SJCRH30 (cell line): ENCODE results near the gene NR3C1. TPM values are rescaled to one million over a fixed set of nuclear protein-coding genes. Genes with fewer than 3 reads are reported as not detected.

ENCODE experiments used
- DNase-seq, 2 experiments: peaks; one replicate each; pipeline ENCODE4 v3.0.0-alpha.2; 2015 to 2020
- H3K27ac ChIP-seq: fragments of 250-450 bp; sonication (Bioruptor Pico); 2 replicates; pipeline ENCODE4 v1.5.1; 2020; ENCODE audit warnings: mild to moderate bottlenecking, moderate library complexity
- H3K27me3 ChIP-seq: fragments of 250-450 bp; sonication (Bioruptor Pico); 2 replicates; pipeline ENCODE4 v1.5.1; 2020; ENCODE audit warnings: mild to moderate bottlenecking, moderate library complexity
- H3K36me3 ChIP-seq: fragments of 250-450 bp; sonication (Bioruptor Pico); 2 replicates; pipeline ENCODE4 v1.5.1; 2020; ENCODE audit warnings: mild to moderate bottlenecking, moderate library complexity
- H3K4me1 ChIP-seq: fragments of 250-450 bp; sonication (Bioruptor Pico); 2 replicates; pipeline ENCODE4 v1.5.1; 2020; ENCODE audit warnings: mild to moderate bottlenecking, moderate library complexity
- H3K4me3 ChIP-seq: fragments of 250-450 bp; sonication (Bioruptor Pico); 2 replicates; pipeline ENCODE4 v1.5.1; 2020; ENCODE audit warnings: mild to moderate bottlenecking, moderate library complexity
- H3K9me3 ChIP-seq: fragments of 250-450 bp; sonication (Bioruptor Pico); replicated peaks from 2 replicates; pipeline ENCODE4 v1.5.1; 2020; ENCODE audit warnings: mild to moderate bottlenecking, moderate library complexity
- total RNA-seq: library from RNA; depleted of rRNA; stranded (reverse); fragments of >200 nt; shearing (Covaris generic); gene quantifications from 2 replicates; pipeline ENCODE4 v1.2.3, GENCODE V29; 2014

Gene NR3C1
- total RNA-seq, 1 experiment from 2014 or later = 31.9 TPM

- no peak for DNase-seq
- H3K27me3 ChIP-seq = no peaks in the 10 kb centered on the region
- H3K27ac ChIP-seq = no peak overlapping the region
- H3K9me3 ChIP-seq = no peaks in the 10 kb centered on the region
- peaks cover 11% of the 10 kb centered on the region for H3K36me3 ChIP-seq
- H3K4me3 ChIP-seq = no peak overlapping the region
- H3K4me1 ChIP-seq = no peaks in the 10 kb centered on the region
Observed at GRCh38 chr5:143314659-143315058, 88.8 kb downstream of the NR3C1 start.

GRCh38 chr5:143314099-143314498 is 89.4 kb downstream of the NR3C1 start:
- no peak for DNase-seq
- Histone ChIP-seq H3K4me3 (no peak overlapping the region), H3K27me3 (no peaks in the 10 kb centered on the region), H3K9me3 (no peaks in the 10 kb centered on the region), H3K4me1 (no peaks in the 10 kb centered on the region), H3K36me3 (peaks cover 13% of the 10 kb centered on the region), H3K27ac (no peak overlapping the region)

- no peak for DNase-seq
- H3K27me3 ChIP-seq = no peaks in the 10 kb centered on the region
- H3K36me3 ChIP-seq = peaks cover 17% of the 10 kb centered on the region
- no peaks in the 10 kb centered on the region for H3K9me3 ChIP-seq
- no peak overlapping the region for H3K4me3 ChIP-seq
- H3K27ac ChIP-seq = no peak overlapping the region
- no peaks in the 10 kb centered on the region for H3K4me1 ChIP-seq
Observed at GRCh38 chr5:143313298-143313852, 90.1 kb downstream of the NR3C1 start.

- no peaks in the 10 kb centered on the region for H3K4me1 ChIP-seq
- no peak overlapping the region for H3K4me3 ChIP-seq
- H3K27ac ChIP-seq = no peak overlapping the region
- no peak for DNase-seq
- peaks cover 19% of the 10 kb centered on the region for H3K36me3 ChIP-seq
- H3K27me3 ChIP-seq = no peaks in the 10 kb centered on the region
- H3K9me3 ChIP-seq = no peaks in the 10 kb centered on the region
Observed at GRCh38 chr5:143312822-143313221, 90.7 kb downstream of the NR3C1 start.

GRCh38 chr5:143311955-143312354 is 91.5 kb downstream of the NR3C1 start:
- H3K27me3 ChIP-seq = no peaks in the 10 kb centered on the region
- peaks cover 26% of the 10 kb centered on the region for H3K36me3 ChIP-seq
- no peak overlapping the region for H3K27ac ChIP-seq
- DNase-seq = no peak
- H3K4me3 ChIP-seq = no peak overlapping the region
- H3K4me1 ChIP-seq = no peaks in the 10 kb centered on the region
- no peaks in the 10 kb centered on the region for H3K9me3 ChIP-seq

GRCh38 chr5:143311428-143311827 is 92.1 kb downstream of the NR3C1 start:
- Histone ChIP-seq H3K36me3 (peaks cover 26% of the 10 kb centered on the region), H3K27ac (no peak overlapping the region), H3K4me3 (no peak overlapping the region), H3K9me3 (no peaks in the 10 kb centered on the region), H3K4me1 (no peaks in the 10 kb centered on the region), H3K27me3 (no peaks in the 10 kb centered on the region)
- no peak for DNase-seq

GRCh38 chr5:143309661-143310431 is 93.6 kb downstream of the NR3C1 start:
- no peaks in the 10 kb centered on the region for H3K27me3 ChIP-seq
- H3K9me3 ChIP-seq = no peaks in the 10 kb centered on the region
- H3K4me3 ChIP-seq = no peak overlapping the region
- peaks cover 32% of the 10 kb centered on the region for H3K36me3 ChIP-seq
- H3K4me1 ChIP-seq = no peaks in the 10 kb centered on the region
- no peak overlapping the region for H3K27ac ChIP-seq
- no peak for DNase-seq

- H3K36me3 ChIP-seq = peaks cover 37% of the 10 kb centered on the region
- DNase-seq = no peak
- no peaks in the 10 kb centered on the region for H3K9me3 ChIP-seq
- H3K27ac ChIP-seq = no peak overlapping the region
- no peak overlapping the region for H3K4me3 ChIP-seq
- H3K4me1 ChIP-seq = no peaks in the 10 kb centered on the region
- H3K27me3 ChIP-seq = no peaks in the 10 kb centered on the region
Observed at GRCh38 chr5:143308731-143309130, 94.8 kb downstream of the NR3C1 start.

- Histone ChIP-seq H3K4me1 (no peaks in the 10 kb centered on the region), H3K27me3 (no peaks in the 10 kb centered on the region), H3K9me3 (no peaks in the 10 kb centered on the region), H3K27ac (no peak overlapping the region), H3K4me3 (no peak overlapping the region), H3K36me3 (peaks cover 33% of the 10 kb centered on the region)
- DNase-seq = no peak
Observed at GRCh38 chr5:143306040-143306439, 97.4 kb downstream of the NR3C1 start.

GRCh38 chr5:143304836-143305475 is 98.5 kb downstream of the NR3C1 start:
- no peak overlapping the region for H3K4me3 ChIP-seq
- no peaks in the 10 kb centered on the region for H3K9me3 ChIP-seq
- peaks cover 36% of the 10 kb centered on the region for H3K36me3 ChIP-seq
- H3K27ac ChIP-seq = no peak overlapping the region
- H3K4me1 ChIP-seq = no peaks in the 10 kb centered on the region
- H3K27me3 ChIP-seq = no peaks in the 10 kb centered on the region
- no peak for DNase-seq

GRCh38 chr5:143302341-143303045 is 101.0 kb downstream of the NR3C1 start:
- Histone ChIP-seq H3K36me3 (peaks cover 41% of the 10 kb centered on the region), H3K27ac (no peak overlapping the region), H3K4me3 (no peak overlapping the region), H3K27me3 (no peaks in the 10 kb centered on the region), H3K4me1 (no peaks in the 10 kb centered on the region), H3K9me3 (no peaks in the 10 kb centered on the region)
- no peak for DNase-seq

- Histone ChIP-seq H3K9me3 (no peaks in the 10 kb centered on the region), H3K4me3 (no peak overlapping the region), H3K27ac (no peak overlapping the region), H3K27me3 (no peaks in the 10 kb centered on the region), H3K36me3 (peaks cover 52% of the 10 kb centered on the region), H3K4me1 (no peaks in the 10 kb centered on the region)
- no peak for DNase-seq
Observed at GRCh38 chr5:143297756-143298155, 105.7 kb downstream of the NR3C1 start.

- DNase-seq = no peak
- Histone ChIP-seq H3K36me3 (peaks cover 32% of the 10 kb centered on the region), H3K4me1 (no peaks in the 10 kb centered on the region), H3K27me3 (no peaks in the 10 kb centered on the region), H3K9me3 (no peaks in the 10 kb centered on the region), H3K4me3 (no peak overlapping the region), H3K27ac (no peak overlapping the region)
Observed at GRCh38 chr5:143290125-143290524, 113.4 kb downstream of the NR3C1 start.

- H3K4me1 ChIP-seq = no peaks in the 10 kb centered on the region
- peaks cover 25% of the 10 kb centered on the region for H3K36me3 ChIP-seq
- no peaks in the 10 kb centered on the region for H3K27me3 ChIP-seq
- no peak overlapping the region for H3K27ac ChIP-seq
- no peak overlapping the region for H3K4me3 ChIP-seq
- H3K9me3 ChIP-seq = no peaks in the 10 kb centered on the region
- DNase-seq = no peak
Observed at GRCh38 chr5:143284521-143284920, 119.0 kb downstream of the NR3C1 start.

GRCh38 chr5:143284002-143284401 is 119.5 kb downstream of the NR3C1 start:
- H3K27me3 ChIP-seq = no peaks in the 10 kb centered on the region
- H3K4me1 ChIP-seq = no peaks in the 10 kb centered on the region
- no peak overlapping the region for H3K4me3 ChIP-seq
- no peaks in the 10 kb centered on the region for H3K9me3 ChIP-seq
- peaks cover 25% of the 10 kb centered on the region for H3K36me3 ChIP-seq
- no peak for DNase-seq
- no peak overlapping the region for H3K27ac ChIP-seq
